WTC11 (cell line): ENCODE results near the gene DNPEP.

Experiments
- CBFB ChIP-seq: sonication (generic); formaldehyde crosslinking; IDR thresholded peaks from 2 replicates; pipeline ENCODE4 v1.8.1; 2022; ENCODE audit warnings: mild to moderate bottlenecking, low read depth, missing genetic modification reagents
- ETV6 ChIP-seq: sonication (generic); formaldehyde crosslinking; IDR thresholded peaks from 2 replicates; pipeline ENCODE4 v1.8.1; 2022; ENCODE audit warnings: mild to moderate bottlenecking, missing genetic modification reagents
- USF2 ChIP-seq: sonication (generic); formaldehyde crosslinking; IDR thresholded peaks from 2 replicates; pipeline ENCODE4 v1.8.1; 2023; ENCODE audit warnings: mild to moderate bottlenecking, missing genetic modification reagents, moderate library complexity
- TF ChIP-seq, protein P1 (sequence below): fragments of 200-600 bp; IDR thresholded peaks from 2 replicates; pipeline ENCODE4 v1.8.0; 2022; ENCODE audit warnings: antibody characterized with exemption
- TF ChIP-seq, protein P2 (sequence below): sonication (generic); formaldehyde crosslinking; IDR thresholded peaks from 2 replicates; pipeline ENCODE4 v1.8.0; 2022; ENCODE audit warnings: missing genetic modification reagents

DNA sequence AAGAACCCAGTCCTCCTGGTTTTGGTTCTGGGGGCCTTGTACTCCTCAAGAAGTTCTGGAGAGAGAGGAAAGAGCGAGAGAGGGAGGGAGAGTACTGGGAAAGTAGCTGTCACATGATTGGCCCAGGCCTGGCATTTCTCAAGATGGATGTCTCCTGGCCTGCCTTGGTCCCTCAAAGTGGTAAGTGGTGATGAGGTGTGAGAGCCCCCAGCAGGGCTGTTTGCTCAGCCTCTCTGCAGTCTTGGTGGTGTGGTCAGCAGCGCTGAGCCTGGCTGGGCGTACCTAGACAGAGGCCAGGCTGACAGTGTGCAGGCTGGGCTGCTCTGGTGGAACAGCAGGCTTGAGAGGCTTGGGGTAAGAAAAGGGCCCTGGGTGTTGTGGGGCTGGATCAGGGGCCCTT lies 49.4 kb upstream of the DNPEP start:
- TF ChIP-seq CBFB (CRISPR knock-in tag) = no peak
- TF ChIP-seq, protein P1, sequence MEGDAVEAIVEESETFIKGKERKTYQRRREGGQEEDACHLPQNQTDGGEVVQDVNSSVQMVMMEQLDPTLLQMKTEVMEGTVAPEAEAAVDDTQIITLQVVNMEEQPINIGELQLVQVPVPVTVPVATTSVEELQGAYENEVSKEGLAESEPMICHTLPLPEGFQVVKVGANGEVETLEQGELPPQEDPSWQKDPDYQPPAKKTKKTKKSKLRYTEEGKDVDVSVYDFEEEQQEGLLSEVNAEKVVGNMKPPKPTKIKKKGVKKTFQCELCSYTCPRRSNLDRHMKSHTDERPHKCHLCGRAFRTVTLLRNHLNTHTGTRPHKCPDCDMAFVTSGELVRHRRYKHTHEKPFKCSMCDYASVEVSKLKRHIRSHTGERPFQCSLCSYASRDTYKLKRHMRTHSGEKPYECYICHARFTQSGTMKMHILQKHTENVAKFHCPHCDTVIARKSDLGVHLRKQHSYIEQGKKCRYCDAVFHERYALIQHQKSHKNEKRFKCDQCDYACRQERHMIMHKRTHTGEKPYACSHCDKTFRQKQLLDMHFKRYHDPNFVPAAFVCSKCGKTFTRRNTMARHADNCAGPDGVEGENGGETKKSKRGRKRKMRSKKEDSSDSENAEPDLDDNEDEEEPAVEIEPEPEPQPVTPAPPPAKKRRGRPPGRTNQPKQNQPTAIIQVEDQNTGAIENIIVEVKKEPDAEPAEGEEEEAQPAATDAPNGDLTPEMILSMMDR = no peak
- TF ChIP-seq, protein P2, sequence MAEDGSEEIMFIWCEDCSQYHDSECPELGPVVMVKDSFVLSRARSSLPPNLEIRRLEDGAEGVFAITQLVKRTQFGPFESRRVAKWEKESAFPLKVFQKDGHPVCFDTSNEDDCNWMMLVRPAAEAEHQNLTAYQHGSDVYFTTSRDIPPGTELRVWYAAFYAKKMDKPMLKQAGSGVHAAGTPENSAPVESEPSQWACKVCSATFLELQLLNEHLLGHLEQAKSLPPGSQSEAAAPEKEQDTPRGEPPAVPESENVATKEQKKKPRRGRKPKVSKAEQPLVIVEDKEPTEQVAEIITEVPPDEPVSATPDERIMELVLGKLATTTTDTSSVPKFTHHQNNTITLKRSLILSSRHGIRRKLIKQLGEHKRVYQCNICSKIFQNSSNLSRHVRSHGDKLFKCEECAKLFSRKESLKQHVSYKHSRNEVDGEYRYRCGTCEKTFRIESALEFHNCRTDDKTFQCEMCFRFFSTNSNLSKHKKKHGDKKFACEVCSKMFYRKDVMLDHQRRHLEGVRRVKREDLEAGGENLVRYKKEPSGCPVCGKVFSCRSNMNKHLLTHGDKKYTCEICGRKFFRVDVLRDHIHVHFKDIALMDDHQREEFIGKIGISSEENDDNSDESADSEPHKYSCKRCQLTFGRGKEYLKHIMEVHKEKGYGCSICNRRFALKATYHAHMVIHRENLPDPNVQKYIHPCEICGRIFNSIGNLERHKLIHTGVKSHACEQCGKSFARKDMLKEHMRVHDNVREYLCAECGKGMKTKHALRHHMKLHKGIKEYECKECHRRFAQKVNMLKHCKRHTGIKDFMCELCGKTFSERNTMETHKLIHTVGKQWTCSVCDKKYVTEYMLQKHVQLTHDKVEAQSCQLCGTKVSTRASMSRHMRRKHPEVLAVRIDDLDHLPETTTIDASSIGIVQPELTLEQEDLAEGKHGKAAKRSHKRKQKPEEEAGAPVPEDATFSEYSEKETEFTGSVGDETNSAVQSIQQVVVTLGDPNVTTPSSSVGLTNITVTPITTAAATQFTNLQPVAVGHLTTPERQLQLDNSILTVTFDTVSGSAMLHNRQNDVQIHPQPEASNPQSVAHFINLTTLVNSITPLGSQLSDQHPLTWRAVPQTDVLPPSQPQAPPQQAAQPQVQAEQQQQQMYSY (CRISPR knock-in tag) = no peak
- no peak for TF ChIP-seq ETV6 (CRISPR knock-in tag)
- no peak for TF ChIP-seq USF2 (CRISPR knock-in tag)
